Activated CD4-positive, alpha-beta T cell treated with anti-CD3 and anti-CD28 coated beads for 36 hours (primary cell): ENCODE data around the gene TERT. TPM values are rescaled to one million over a fixed set of nuclear protein-coding genes. Genes with fewer than 3 reads are reported as not detected.
A peak's percentile ranks its signal among the peaks of the same experiment; 100 is the strongest.
"Not testable (repeated sequence)": the region's sequence is repeated elsewhere in the genome, so short reads cannot be mapped to it uniquely, and the experiment has no call there.

ENCODE experiments used
- ATAC-seq: fragments of 200-7000 bp; cut with Tn5 transposase; one replicate; pipeline ENCODE4 v1.10.0; 2021; ENCODE audit warnings: mild to moderate bottlenecking, moderate library complexity
- CTCF ChIA-PET: fragments of 350-600 bp; sonication (Branson Sonifier 250); formaldehyde crosslinking; loops from one replicate; lab custom pipeline; 2021; ENCODE audit warnings: antibody characterized with exemption; lab: Charles Lee
- POLR2A ChIA-PET: fragments of 350-600 bp; sonication (Branson Sonifier 250); formaldehyde crosslinking; loops from one replicate; lab custom pipeline; 2021; ENCODE audit warnings: antibody characterized with exemption, inconsistent platforms; lab: Charles Lee
- DNase-seq: peaks from one replicate; pipeline ENCODE4 v3.0.0-alpha.2; 2020
- H3K27ac Mint-ChIP-seq: one replicate; pipeline ENCODE4 v1.8.0; 2021; ENCODE audit warnings: mixed read lengths
- H3K27me3 Mint-ChIP-seq: one replicate; pipeline ENCODE4 v1.8.0; 2021; ENCODE audit warnings: mixed read lengths
- H3K36me3 Mint-ChIP-seq: one replicate; pipeline ENCODE4 v1.8.0; 2021; ENCODE audit warnings: low read depth, mixed read lengths
- H3K4me1 Mint-ChIP-seq: one replicate; pipeline ENCODE4 v1.8.0; 2021; ENCODE audit warnings: mixed read lengths
- H3K4me3 Mint-ChIP-seq: one replicate; pipeline ENCODE4 v1.8.0; 2021; ENCODE audit warnings: mild to moderate bottlenecking, moderate library complexity, mixed read lengths
- H3K9me3 Mint-ChIP-seq: one replicate; pipeline ENCODE4 v1.8.0; 2021; ENCODE audit warnings: low read depth, mixed read lengths
- intact Hi-C, 2 experiments: fragments of 100-400 bp; cut with DNase I in 1 of 2; cut with micrococcal nuclease in 1 of 2; formaldehyde crosslinking; loops; one replicate each; pipeline versions ENCODE4 v1.14.2 to v1.15.1; 2022 to 2024; cut with DNase I, micrococcal nuclease
- total RNA-seq, 2 experiments: library from RNA; stranded (reverse); gene quantifications; one replicate each; pipeline ENCODE4 v1.2.3, GENCODE V29; 2021

Gene TERT
- total RNA-seq, 2 experiments from 2014 or later = 8.5 to 11.9 TPM

DNA sequence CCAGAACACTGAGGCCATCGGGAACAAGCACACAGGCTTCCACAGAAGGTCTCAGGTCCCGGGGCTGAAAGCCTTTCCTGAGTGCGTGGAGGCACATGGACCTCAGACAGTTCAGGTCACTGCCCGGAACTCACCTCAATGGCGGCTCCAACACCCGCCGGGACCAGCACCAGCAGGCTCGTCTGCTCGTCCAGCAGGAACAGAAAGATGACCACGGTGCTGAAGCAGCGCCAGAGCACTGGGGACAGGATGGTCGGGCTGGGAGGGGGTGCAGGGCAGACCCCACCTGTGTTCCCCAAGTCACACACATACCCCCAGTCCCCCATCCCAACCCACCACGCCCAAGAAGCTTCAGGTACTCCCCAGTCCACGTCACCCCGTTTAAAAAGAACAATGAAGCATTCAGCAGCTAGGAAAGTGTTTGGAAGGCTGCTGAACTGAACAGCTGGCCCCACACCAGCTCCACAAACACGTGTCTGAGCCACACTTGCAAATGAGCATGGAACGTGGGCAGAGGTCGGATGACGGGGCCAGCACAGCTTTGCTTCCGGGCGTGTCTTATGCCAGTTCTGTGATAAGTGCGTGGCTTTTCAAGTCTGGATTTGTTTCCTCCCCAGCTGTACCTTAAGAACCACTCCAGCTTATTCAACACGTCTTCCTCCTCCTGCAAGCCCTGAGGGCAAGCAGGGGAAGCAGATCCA is 35.4 kb upstream of the TERT start:
- H3K4me3 Mint-ChIP-seq = no peak overlapping the region
- H3K27ac Mint-ChIP-seq = no peak overlapping the region
- no peaks in the 10 kb centered on the region for H3K9me3 Mint-ChIP-seq
- intact Hi-C loops = no loop called here
- peaks cover 17% of the 10 kb centered on the region for H3K36me3 Mint-ChIP-seq
- H3K4me1 Mint-ChIP-seq = no peaks in the 10 kb centered on the region
- POLR2A ChIA-PET = interaction anchor here (0.7 kb wide), 1 partner anchor 144 kb away, joined by 7 read pairs; no protein-coding TSS in a partner anchor
- DNase-seq = peak; percentile 3
- no peak for ATAC-seq
- CTCF ChIA-PET = no interaction called here
- H3K27me3 Mint-ChIP-seq = no peaks in the 10 kb centered on the region

GRCh38 chr5:1329111-1329579 is 34.3 kb upstream of the TERT start:
- Mint-ChIP-seq H3K36me3 (peaks cover 20% of the 10 kb centered on the region), H3K9me3 (no peaks in the 10 kb centered on the region), H3K27ac (no peak overlapping the region), H3K27me3 (no peaks in the 10 kb centered on the region), H3K4me1 (no peaks in the 10 kb centered on the region), H3K4me3 (no peak overlapping the region)
- POLR2A ChIA-PET = no interaction called here
- DNase-seq (peak; percentile 0), ATAC-seq (no peak)
- intact Hi-C loops = no loop called here
- CTCF ChIA-PET = no interaction called here

- intact Hi-C loops, H3K4me1 Mint-ChIP-seq, H3K4me3 Mint-ChIP-seq, ATAC-seq, CTCF ChIA-PET, H3K27ac Mint-ChIP-seq, H3K27me3 Mint-ChIP-seq, POLR2A ChIA-PET, H3K9me3 Mint-ChIP-seq: not testable (repeated sequence)
- DNase-seq = peak; percentile 3
- peaks cover 20% of the 10 kb centered on the region for H3K36me3 Mint-ChIP-seq
Observed at GRCh38 chr5:1328237-1329110, 33.6 kb upstream of the TERT start.

- H3K27ac Mint-ChIP-seq, H3K4me3 Mint-ChIP-seq, intact Hi-C loops, H3K4me1 Mint-ChIP-seq, CTCF ChIA-PET, ATAC-seq, H3K9me3 Mint-ChIP-seq, DNase-seq, H3K27me3 Mint-ChIP-seq: not testable (repeated sequence)
- H3K36me3 Mint-ChIP-seq = peaks cover 15% of the 10 kb centered on the region
- POLR2A ChIA-PET = interaction anchor here (0.7 to 2.3 kb wide), 3 partner anchors 11 to 357 kb away, joined by 3 to 8 read pairs (median 6); no protein-coding TSS in a partner anchor
Observed at GRCh38 chr5:1326901-1327756, 32.3 kb upstream of the TERT start.

DNA sequence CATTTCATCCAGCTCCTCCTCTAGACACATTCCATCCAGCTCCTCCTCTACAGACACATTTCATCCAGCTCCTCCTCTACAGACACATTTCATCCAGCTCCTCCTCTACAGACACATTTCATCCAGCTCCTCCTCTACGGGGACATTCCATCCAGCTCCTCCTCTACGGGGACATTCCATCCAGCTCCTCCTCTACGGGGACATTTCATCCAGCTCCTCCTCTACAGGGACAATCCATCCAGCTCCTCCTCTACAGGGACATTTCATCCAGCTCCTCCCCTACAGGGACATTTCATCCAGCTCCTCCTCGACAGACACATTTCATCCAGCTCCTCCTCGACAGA is 31.6 kb upstream of the TERT start:
- H3K27me3 Mint-ChIP-seq, intact Hi-C loops, H3K9me3 Mint-ChIP-seq, H3K27ac Mint-ChIP-seq, DNase-seq, H3K4me3 Mint-ChIP-seq, CTCF ChIA-PET, H3K4me1 Mint-ChIP-seq, ATAC-seq: not testable (repeated sequence)
- POLR2A ChIA-PET = interaction anchor here (0.7 to 2.3 kb wide), 2 partner anchors 11 to 357 kb away, joined by 6 to 8 read pairs; no protein-coding TSS in a partner anchor
- peaks cover 17% of the 10 kb centered on the region for H3K36me3 Mint-ChIP-seq

DNA sequence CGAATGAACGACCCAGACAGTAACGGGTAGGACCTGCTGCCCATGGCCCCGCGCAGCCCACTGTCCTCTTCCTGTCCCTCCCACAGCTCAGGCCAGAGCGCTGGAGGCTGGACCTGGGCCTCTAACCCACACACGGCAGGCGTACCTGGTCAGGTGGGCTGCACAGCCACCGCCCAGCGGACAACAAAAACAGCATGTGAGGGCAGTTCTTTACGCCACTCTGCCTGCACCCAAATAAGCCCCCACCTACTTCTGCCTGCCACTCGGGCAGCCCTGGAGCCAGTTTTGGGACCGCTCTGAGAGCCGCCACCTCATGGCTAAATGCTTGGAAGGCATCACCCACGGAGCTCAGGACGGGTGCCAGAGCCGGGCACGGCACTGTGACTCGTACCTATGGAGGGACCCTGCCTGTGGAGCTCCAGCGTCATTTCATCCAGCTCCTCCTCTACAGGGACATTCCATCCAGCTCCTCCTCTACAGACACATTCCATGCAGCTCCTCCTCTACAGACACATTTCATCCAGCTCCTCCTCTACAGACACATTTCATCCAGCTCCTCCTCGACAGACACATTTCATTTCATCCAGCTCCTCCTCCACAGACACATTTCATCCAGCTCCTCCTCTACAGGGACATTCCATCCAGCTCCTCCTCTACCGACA is 31.1 kb upstream of the TERT start:
- Mint-ChIP-seq H3K9me3 (no peaks in the 10 kb centered on the region), H3K4me1 (no peaks in the 10 kb centered on the region), H3K4me3 (no peak overlapping the region), H3K27ac (no peak overlapping the region), H3K36me3 (peaks cover 21% of the 10 kb centered on the region), H3K27me3 (no peaks in the 10 kb centered on the region)
- no peak for ATAC-seq
- CTCF ChIA-PET = no interaction called here
- DNase-seq = no peak
- intact Hi-C loops = no loop called here
- POLR2A ChIA-PET = interaction anchor here (0.7 to 2.3 kb wide), 2 partner anchors 10 to 358 kb away, joined by 6 to 8 read pairs; no protein-coding TSS in a partner anchor

DNA sequence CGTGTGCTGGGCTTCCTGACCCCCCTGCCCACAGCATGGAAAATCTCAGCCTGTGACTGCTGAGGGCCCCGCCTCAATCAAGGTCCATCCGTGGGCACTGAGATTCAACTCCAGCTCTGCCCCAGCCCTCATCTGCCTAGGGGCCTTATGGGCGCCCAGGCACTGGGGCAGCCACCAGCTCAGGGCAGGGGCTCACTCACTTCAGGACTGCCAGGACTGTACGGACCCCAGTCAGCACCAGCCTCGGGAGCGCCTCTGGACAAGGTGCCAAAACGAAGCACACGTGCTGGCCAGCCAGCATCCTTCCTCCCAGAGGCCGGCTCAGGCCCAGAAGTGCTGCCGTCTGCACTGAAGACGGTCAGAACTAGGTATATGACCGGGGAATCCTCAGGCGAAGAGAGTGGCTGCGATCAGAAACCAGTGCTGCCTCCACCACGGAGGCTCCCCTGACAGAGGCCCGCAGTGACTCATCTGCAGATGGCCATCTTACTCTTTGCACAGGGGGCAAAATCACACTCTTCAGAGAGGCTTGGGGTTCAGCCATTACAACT is 30.4 kb upstream of the TERT start:
- intact Hi-C loops = no loop called here
- Mint-ChIP-seq H3K9me3 (no peaks in the 10 kb centered on the region), H3K27ac (no peak overlapping the region), H3K36me3 (peaks cover 23% of the 10 kb centered on the region), H3K4me3 (no peak overlapping the region), H3K4me1 (no peaks in the 10 kb centered on the region), H3K27me3 (no peaks in the 10 kb centered on the region)
- CTCF ChIA-PET = interaction anchor here (1.5 kb wide), 1 partner anchor 10 kb away, joined by 5 read pairs; no protein-coding TSS in a partner anchor
- DNase-seq = no peak
- POLR2A ChIA-PET = no interaction called here
- no peak for ATAC-seq

DNA sequence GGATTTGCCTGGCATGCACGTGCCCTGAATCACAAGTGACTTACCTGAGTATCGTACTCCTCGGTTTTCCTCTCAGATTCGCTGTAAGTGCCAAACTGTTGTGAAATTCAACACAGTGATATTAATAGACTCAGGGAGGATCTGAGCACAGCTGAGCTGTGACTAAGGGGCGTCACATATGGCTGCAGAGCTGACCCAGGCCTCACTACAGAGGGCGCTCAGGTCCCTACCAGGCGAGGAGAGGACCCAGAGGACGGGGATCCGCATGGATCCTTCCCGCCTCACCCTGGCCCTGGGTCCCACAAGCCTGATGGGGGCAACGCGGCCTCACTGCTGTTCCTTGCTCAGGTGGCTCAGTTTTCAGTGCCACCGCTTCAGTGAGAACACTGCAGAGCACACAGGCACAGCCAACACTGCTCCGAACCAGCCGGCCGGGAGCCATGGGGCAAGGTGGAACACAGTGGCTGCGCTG is 29.9 kb upstream of the TERT start:
- H3K36me3 Mint-ChIP-seq = peaks cover 25% of the 10 kb centered on the region
- ATAC-seq = no peak
- intact Hi-C loops = no loop called here
- CTCF ChIA-PET = interaction anchor here (1.5 kb wide), 1 partner anchor 9 kb away, joined by 5 read pairs; no protein-coding TSS in a partner anchor
- H3K9me3 Mint-ChIP-seq = no peaks in the 10 kb centered on the region
- H3K27ac Mint-ChIP-seq = no peak overlapping the region
- no peaks in the 10 kb centered on the region for H3K4me1 Mint-ChIP-seq
- POLR2A ChIA-PET = no interaction called here
- DNase-seq = no peak
- H3K27me3 Mint-ChIP-seq = no peaks in the 10 kb centered on the region
- H3K4me3 Mint-ChIP-seq = no peak overlapping the region

DNA sequence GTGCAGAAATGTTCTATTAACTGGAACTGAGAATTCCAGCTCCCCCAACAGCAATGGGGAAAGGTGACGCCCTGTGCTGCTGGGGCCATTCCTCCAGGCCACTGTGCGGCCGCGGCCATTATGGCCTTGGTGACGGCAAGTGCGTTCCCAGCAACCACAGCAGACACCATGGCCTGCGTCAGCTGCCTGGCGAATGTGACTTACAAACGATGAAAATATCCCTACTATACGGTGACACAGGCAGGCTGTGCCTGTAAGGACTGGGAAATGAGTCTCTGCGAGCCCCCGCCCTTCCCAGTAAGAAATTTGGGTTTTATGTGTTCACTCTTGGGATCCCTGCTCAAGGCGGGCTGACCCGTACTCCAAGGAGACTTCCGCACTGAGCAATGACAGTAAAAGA is 29.4 kb upstream of the TERT start:
- H3K4me1 Mint-ChIP-seq = no peaks in the 10 kb centered on the region
- no peak for DNase-seq
- no peaks in the 10 kb centered on the region for H3K27me3 Mint-ChIP-seq
- H3K9me3 Mint-ChIP-seq = no peaks in the 10 kb centered on the region
- H3K4me3 Mint-ChIP-seq = no peak overlapping the region
- no peak overlapping the region for H3K27ac Mint-ChIP-seq
- CTCF ChIA-PET = interaction anchor here (1.5 kb wide), 1 partner anchor 9 kb away, joined by 5 read pairs; no protein-coding TSS in a partner anchor
- H3K36me3 Mint-ChIP-seq = peaks cover 29% of the 10 kb centered on the region
- ATAC-seq = no peak
- POLR2A ChIA-PET = no interaction called here
- intact Hi-C loops = no loop called here

- no peaks in the 10 kb centered on the region for H3K9me3 Mint-ChIP-seq
- intact Hi-C loops = no loop called here
- ATAC-seq (no peak), DNase-seq (no peak)
- ChIA-PET POLR2A (interaction anchor here (0.7 kb wide), 1 partner anchor 22 kb away, joined by 4 read pairs; no protein-coding TSS in a partner anchor), CTCF (interaction anchor here (1.5 kb wide), 1 partner anchor 8 kb away, joined by 5 read pairs; no protein-coding TSS in a partner anchor)
- peaks cover 34% of the 10 kb centered on the region for H3K36me3 Mint-ChIP-seq
- H3K4me3 Mint-ChIP-seq = no peak overlapping the region
- no peaks in the 10 kb centered on the region for H3K27me3 Mint-ChIP-seq
- H3K27ac Mint-ChIP-seq = no peak overlapping the region
- H3K4me1 Mint-ChIP-seq = no peaks in the 10 kb centered on the region
Observed at GRCh38 chr5:1323803-1324173, 28.9 kb upstream of the TERT start.
